ENCODE results near the gene KCNH1.

- no peak for TF ChIP-seq CTCF (IDR thresholded peaks at IDR 0.05; ENCODE audit: low read depth, low read length)
- TF ChIP-seq EZH2phosphoT487 (IDR thresholded peaks at IDR 0.05; ENCODE audit: low read depth) = no peak
Observed at GRCh38 chr1:210652329-210652954, 481.5 kb downstream of the KCNH1 start.

Data from OCI-LY3 (cell line).